H1 (cell line): Measurements from ENCODE around the gene HOXA6.

ENCODE experiments used
- EZH2 ChIP-seq: fragments of 200-600 bp; sonication (generic); IDR thresholded peaks from 2 replicates; pipeline ENCODE4 v1.7.1; 2012; ENCODE audit warnings: low read depth, mild to moderate bottlenecking, moderate library complexity, low read length, inconsistent platforms; ENCODE audit not compliant: severe bottlenecking
- TAF1 ChIP-seq: IDR thresholded peaks from 2 replicates; pipeline ENCODE4 v1.6.1; 2011; ENCODE audit warnings: mild to moderate bottlenecking, low read depth, low read length

DNA sequence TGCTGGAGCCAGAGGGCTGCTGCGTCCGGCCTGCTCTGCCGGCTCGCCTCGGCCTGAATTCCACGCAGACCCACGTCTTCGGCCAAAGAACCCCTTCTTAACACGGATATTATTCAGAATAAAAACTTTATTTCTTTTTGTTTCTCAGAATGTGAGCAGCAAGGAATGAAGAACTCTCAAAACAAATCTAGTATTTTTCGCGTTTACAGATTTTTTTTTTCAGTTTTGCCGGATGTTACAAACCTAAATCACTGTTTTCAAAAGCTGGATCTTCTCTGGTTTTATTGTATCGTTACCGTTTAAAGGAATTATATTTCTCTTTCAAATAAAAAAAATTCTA, 40.7 kb downstream of the HOXA6 start:
- TF ChIP-seq EZH2 (no peak), TAF1 (no peak)
